Natural killer cell treated with Interleukin-12 subunit alpha and Interleukin-12 subunit beta and Interleukin-15 and Interleukin-18, amount 100 ng/mL, for 72 hours (primary cell): ENCODE results near the gene MAGEB6. TPM values are rescaled to one million over a fixed set of nuclear protein-coding genes. Genes with fewer than 3 reads are reported as not detected.
"Not testable (repeated sequence)": the region's sequence is repeated elsewhere in the genome, so short reads cannot be mapped to it uniquely, and the experiment has no call there.

Experiments used
- ATAC-seq, 2 donors: fragments of 150-1000 bp; cut with Tn5 transposase in 1 of 2; sonication (Bioruptor Pico), chemical (Tn5 transposase) in 1 of 2; 2 replicates each; pipeline ENCODE4 v1.10.0; 2021
- DNase-seq: peaks from one replicate; pipeline ENCODE4 v3.0.0; 2022; ENCODE audit warnings: low spot score
- H3K27ac Mint-ChIP-seq, 2 donors: 1 replicate in 1 of 2; 2 replicates in 1 of 2; pipeline ENCODE4 v1.8.0; 2022; ENCODE audit warnings: mixed read lengths in 2 of 2, mild to moderate bottlenecking in 1 of 2, moderate library complexity in 1 of 2
- H3K27me3 Mint-ChIP-seq, 2 donors: 1 replicate in 1 of 2; 2 replicates in 1 of 2; pipeline ENCODE4 v1.8.0; 2022; ENCODE audit warnings: mixed read lengths in 2 of 2
- H3K36me3 Mint-ChIP-seq: one replicate; pipeline ENCODE4 v1.8.0; 2022; ENCODE audit warnings: mixed read lengths
- H3K4me1 Mint-ChIP-seq, 2 donors: 1 replicate in 1 of 2; 2 replicates in 1 of 2; pipeline ENCODE4 v1.8.0; 2022; ENCODE audit warnings: low read depth in 2 of 2, mixed read lengths in 2 of 2, mild to moderate bottlenecking in 1 of 2
- H3K4me3 Mint-ChIP-seq: one replicate; pipeline ENCODE4 v1.8.0; 2022; ENCODE audit warnings: mixed read lengths
- H3K9me3 Mint-ChIP-seq: 2 replicates; pipeline ENCODE4 v1.8.0; 2022; ENCODE audit warnings: mixed read lengths
- total RNA-seq, 2 donors: library from RNA; stranded (reverse); gene quantifications; one replicate each; pipeline ENCODE4 v1.2.3, GENCODE V29; 2022

Gene MAGEB6
- not detected for total RNA-seq

GRCh38 chrX:26192204-26192603 is at the start of gene MAGEB6:
MAGEB6 (plus strand) TSS chrX:26192440; CDS start chrX:26193847, 1,407 bp downstream.
- Mint-ChIP-seq H3K4me1 (no peaks in the 10 kb centered on the region), H3K36me3 (no peaks in the 10 kb centered on the region), H3K27ac (no peak within 1 kb of the TSS), H3K4me3 (no peak within 1 kb of the TSS), H3K27me3 (no peaks in the 10 kb centered on the region), H3K9me3 (peaks cover 6% of the 10 kb centered on the region)
- DNase-seq (no peak), ATAC-seq (no peak)

- ATAC-seq (no peak), DNase-seq (no peak)
- Mint-ChIP-seq H3K27ac (no peak overlapping the region), H3K4me1 (no peaks in the 10 kb centered on the region), H3K9me3 (no peaks in the 10 kb centered on the region), H3K27me3 (no peaks in the 10 kb centered on the region), H3K4me3 (no peak overlapping the region), H3K36me3 (no peaks in the 10 kb centered on the region)
These were observed 46.2 kb upstream of the MAGEB6 start for GRCh38 chrX:26146024-26146423.

- Mint-ChIP-seq H3K27me3 (no peaks in the 10 kb centered on the region), H3K4me3 (no peak within 1 kb of the TSS), H3K4me1 (no peaks in the 10 kb centered on the region), H3K9me3 (peaks cover 12% of the 10 kb centered on the region), H3K36me3 (no peaks in the 10 kb centered on the region), H3K27ac (no peak within 1 kb of the TSS)
- no peak for ATAC-seq
- DNase-seq: no peak
These were observed 31.9 kb upstream of the MAGEB6 start, which contains the start of gene MAGEB6B for GRCh38 chrX:26160301-26160700. MAGEB6B (plus strand) TSS chrX:26160601; CDS start chrX:26160601, 0 bp downstream.

- H3K9me3 Mint-ChIP-seq: peaks cover 4% of the 10 kb centered on the region
- H3K27ac Mint-ChIP-seq: no peak overlapping the region
- H3K36me3 Mint-ChIP-seq: no peaks in the 10 kb centered on the region
- no peak for DNase-seq
- no peaks in the 10 kb centered on the region for H3K27me3 Mint-ChIP-seq
- ATAC-seq: no peak
- H3K4me3 Mint-ChIP-seq: no peak overlapping the region
- no peaks in the 10 kb centered on the region for H3K4me1 Mint-ChIP-seq
These were observed 11.3 kb downstream of the MAGEB6 start for GRCh38 chrX:26203561-26203960.

GRCh38 chrX:26204717-26205116 is 12.5 kb downstream of the MAGEB6 start:
- H3K9me3 Mint-ChIP-seq, H3K4me1 Mint-ChIP-seq, ATAC-seq, H3K36me3 Mint-ChIP-seq, H3K27me3 Mint-ChIP-seq, DNase-seq, H3K4me3 Mint-ChIP-seq, H3K27ac Mint-ChIP-seq: not testable (repeated sequence)

GRCh38 chrX:26208012-26208411 is 15.8 kb downstream of the MAGEB6 start:
- ATAC-seq: no peak
- Mint-ChIP-seq H3K27ac (no peak overlapping the region), H3K9me3 (peaks cover 4% of the 10 kb centered on the region), H3K4me1 (no peaks in the 10 kb centered on the region), H3K27me3 (no peaks in the 10 kb centered on the region), H3K36me3 (no peaks in the 10 kb centered on the region), H3K4me3 (no peak overlapping the region)
- no peak for DNase-seq

GRCh38 chrX:26215869-26216268 is 23.6 kb downstream of the MAGEB6 start, which contains the start of gene MAGEB5:
MAGEB5 (plus strand) TSS chrX:26216169; CDS start chrX:26217302, 1,133 bp downstream.
- no peaks in the 10 kb centered on the region for H3K4me1 Mint-ChIP-seq
- DNase-seq (no peak), ATAC-seq (no peak)
- peaks cover 9% of the 10 kb centered on the region for H3K9me3 Mint-ChIP-seq
- no peaks in the 10 kb centered on the region for H3K27me3 Mint-ChIP-seq
- no peaks in the 10 kb centered on the region for H3K36me3 Mint-ChIP-seq
- no peak within 1 kb of the TSS for H3K27ac Mint-ChIP-seq
- no peak within 1 kb of the TSS for H3K4me3 Mint-ChIP-seq

GRCh38 chrX:26219351-26219750 is 27.1 kb downstream of the MAGEB6 start:
- no peak overlapping the region for H3K27ac Mint-ChIP-seq
- no peaks in the 10 kb centered on the region for H3K27me3 Mint-ChIP-seq
- DNase-seq (no peak), ATAC-seq (no peak)
- H3K4me1 Mint-ChIP-seq: no peaks in the 10 kb centered on the region
- H3K36me3 Mint-ChIP-seq: no peaks in the 10 kb centered on the region
- peaks cover 11% of the 10 kb centered on the region for H3K9me3 Mint-ChIP-seq
- H3K4me3 Mint-ChIP-seq: no peak overlapping the region

GRCh38 chrX:26234177-26234576 is 41.9 kb downstream of the MAGEB6 start:
- Mint-ChIP-seq H3K9me3 (peaks cover 3% of the 10 kb centered on the region), H3K27ac (no peak overlapping the region), H3K4me1 (no peaks in the 10 kb centered on the region), H3K36me3 (no peaks in the 10 kb centered on the region), H3K4me3 (no peak overlapping the region), H3K27me3 (no peaks in the 10 kb centered on the region)
- ATAC-seq (no peak), DNase-seq (no peak)

Other genes with a start within 250 kb of the MAGEB6 start
- not detected for gene MAGEB18, start 54.1 kb upstream of the MAGEB6 start, total RNA-seq
- not detected for gene MAGEB6B, start 31.8 kb upstream of the MAGEB6 start, total RNA-seq
- gene MAGEB5, start 23.7 kb downstream of the MAGEB6 start, total RNA-seq: not detected